Keratinocyte (primary cell): ENCODE measurements around the gene HSPB1.

Experiments used
- CTCF ChIP-seq, 3 experiments: IDR thresholded peaks in 1 of 3; conservative IDR thresholded peaks in 1 of 3; optimal IDR thresholded peaks in 1 of 3; 2 replicates in 2 of 3; 3 replicates in 1 of 3; pipeline versions ENCODE3 to v1.5.1; 2011; ENCODE audit warnings: low read length in 3 of 3, mild to moderate bottlenecking in 3 of 3, moderate library complexity in 2 of 3, control low read depth in 1 of 3, inconsistent platforms in 1 of 3; ENCODE audit not compliant: insufficient read depth in 2 of 3; ENCODE audit errors: extremely low read depth in 1 of 3
- EZH2 ChIP-seq: IDR thresholded peaks from one replicate; pipeline ENCODE4 v1.6.1; 2012; ENCODE audit warnings: inconsistent platforms, mild to moderate bottlenecking, low read length, moderate library complexity

DNA sequence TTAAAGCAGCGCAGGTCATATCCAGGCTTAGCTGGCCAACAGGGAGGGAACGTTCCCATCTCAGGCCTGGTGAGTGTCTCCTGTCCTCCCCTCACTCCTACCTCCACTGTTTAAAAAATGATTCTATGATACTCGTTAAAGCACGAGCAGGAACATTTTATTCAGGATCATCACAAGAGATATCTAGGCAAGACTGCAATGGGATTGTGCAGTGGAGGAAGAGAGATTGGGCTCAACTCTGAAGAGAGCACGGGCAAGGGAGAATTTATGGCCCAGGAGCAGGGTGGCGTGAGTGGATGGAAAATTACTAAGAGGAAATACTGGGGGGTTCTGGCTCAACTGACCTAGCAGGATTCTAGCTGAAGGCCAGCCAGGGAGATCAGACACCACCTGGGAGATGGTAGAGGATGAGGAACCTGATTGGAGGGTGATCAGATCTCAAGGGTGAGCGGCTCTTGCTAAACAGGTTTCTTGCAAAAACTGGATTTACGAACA, 9.0 kb upstream of the HSPB1 start:
- no peak for TF ChIP-seq CTCF (optimal IDR thresholded peaks at IDR 0.05 in 1 of 3, IDR thresholded peaks at IDR 0.05 in 1 of 3, conservative IDR thresholded peaks at IDR 0.05 in 1 of 3; ENCODE audit: extremely low read depth in 1 of 3, insufficient read depth in 2 of 3, low read length in 3 of 3)
- no peak for TF ChIP-seq EZH2
